K562 (cell line): Measurements from ENCODE around the gene PRKCG. TPM values are rescaled to one million over a fixed set of nuclear protein-coding genes. Genes with fewer than 3 reads are reported as not detected.

ENCODE experiments used
- ATAC-seq: fragments of 200-7000 bp; cut with Tn5 transposase; 3 replicates; pipeline ENCODE4 v1.9.1; 2020; ENCODE audit warnings: moderate library complexity
- BruUV-seq: library from RNA; stranded (reverse); fragments of 400-500 nt; replicated peaks from 2 replicates; lab custom pipeline; 2021; lab: Mats Ljungman, UMichigan
- CTCF ChIA-PET: fragments of 300-600 bp; formaldehyde crosslinking; extraction: SDS; loops from one replicate; lab custom pipeline; 2021; ENCODE audit warnings: low intra/inter-chr PET ratio; lab: Yijun Ruan, JAX
- POLR2A ChIA-PET: fragments of 300-600, 350-650 bp; sonication (Branson Sonifier 250); formaldehyde crosslinking; extraction: SDS; loops from one replicate; lab custom pipeline; 2021; ENCODE audit warnings: antibody characterized with exemption, inconsistent platforms; lab: Yijun Ruan, JAX
- DNase-seq, 4 experiments: peaks; one replicate each; pipeline versions ENCODE4 v3.0.0 to v3.0.0-alpha.2; 2011 to 2018; ENCODE audit warnings: low spot score in 3 of 4, mixed read lengths in 3 of 4; ENCODE audit errors: extremely low read depth in 1 of 4
- FAIRE-seq: peaks from 2 replicates; lab custom pipeline; 2011; peaks lifted over from hg19 to GRCh38; lab: Jason Lieb, UNC
- H2AFZ ChIP-seq: 2 replicates; pipeline ENCODE4 v1.6.0; 2011; ENCODE audit warnings: low read depth, low read length, control low read depth, inconsistent platforms
- H3K27ac ChIP-seq: fragments of 200-600 bp; 3 replicates; pipeline ENCODE4 v1.8.0; 2011; ENCODE audit warnings: low read depth, mild to moderate bottlenecking, control low read depth, inconsistent platforms, low read length, moderate library complexity, mixed read lengths; ENCODE audit errors: extremely low read depth
- H3K27me3 ChIP-seq, 2 experiments: fragments of 300-600 bp in 1 of 2; 2 replicates in 1 of 2; 3 replicates in 1 of 2; pipeline versions ENCODE4 v1.6.0 to v1.8.0; 2011; ENCODE audit warnings: inconsistent platforms in 2 of 2, low read length in 2 of 2, mild to moderate bottlenecking in 1 of 2, mixed read lengths in 1 of 2, moderate library complexity in 1 of 2; ENCODE audit not compliant: control insufficient read depth in 2 of 2, insufficient read depth in 2 of 2
- H3K36me3 ChIP-seq: fragments of 300-600 bp; 3 replicates; pipeline ENCODE4 v1.8.0; 2011; ENCODE audit warnings: mild to moderate bottlenecking, low read length, inconsistent platforms; ENCODE audit not compliant: control insufficient read depth, insufficient read depth
- H3K4me1 ChIP-seq, 2 experiments: fragments of 200-600 bp in 1 of 2; replicated peaks in 1 of 2; 2 replicates in 1 of 2; 3 replicates in 1 of 2; pipeline versions ENCODE4 v1.5.1 to v1.8.0; 2011; ENCODE audit warnings: inconsistent platforms in 2 of 2, low read length in 2 of 2, mild to moderate bottlenecking in 1 of 2, mixed read lengths in 1 of 2, moderate library complexity in 1 of 2; ENCODE audit not compliant: control insufficient read depth in 2 of 2, insufficient read depth in 2 of 2
- H3K4me2 ChIP-seq: 2 replicates; pipeline ENCODE4 v1.6.1; 2011; ENCODE audit warnings: low read length, control low read depth, inconsistent platforms, mixed read lengths; ENCODE audit not compliant: insufficient read depth
- H3K4me3 ChIP-seq: fragments of 200-600 bp; sonication (generic), shearing (Covaris generic); 2 replicates; pipeline ENCODE4 v1.5.1; 2016; ENCODE audit warnings: control low read depth, inconsistent platforms
- H3K79me2 ChIP-seq: fragments of 200-600 bp; 3 replicates; pipeline ENCODE4 v1.8.0; 2011; ENCODE audit warnings: low read length, inconsistent platforms; ENCODE audit not compliant: control insufficient read depth, insufficient read depth
- H3K9ac ChIP-seq, 2 experiments: 2 replicates each; pipeline versions ENCODE4 v1.6.0 to v1.6.1; 2011; ENCODE audit warnings: low read depth in 2 of 2, low read length in 2 of 2, control low read depth in 1 of 2, inconsistent platforms in 1 of 2, mild to moderate bottlenecking in 1 of 2, mixed read lengths in 1 of 2; ENCODE audit not compliant: insufficient read depth in 1 of 2
- H3K9me1 ChIP-seq: one replicate; pipeline ENCODE4 v1.6.0; 2011; ENCODE audit warnings: inconsistent platforms, mild to moderate bottlenecking, low read length, moderate library complexity; ENCODE audit not compliant: control insufficient read depth, insufficient read depth
- H3K9me3 ChIP-seq: replicated peaks from 2 replicates; pipeline ENCODE4 v1.5.1; 2011; ENCODE audit warnings: low read depth, low read length, inconsistent platforms; ENCODE audit not compliant: control insufficient read depth, insufficient read depth
- H4K20me1 ChIP-seq: replicated peaks from 2 replicates; pipeline ENCODE4 v1.6.1; 2011; ENCODE audit warnings: low read length, inconsistent platforms, mixed read lengths; ENCODE audit not compliant: control insufficient read depth, insufficient read depth
- CBFA2T3 ChIP-seq: fragments of 450-650 bp; IDR thresholded peaks from 2 replicates; pipeline ENCODE4 v1.6.1; 2017
- E2F6 ChIP-seq, 2 experiments: IDR thresholded peaks; 2 replicates each; pipeline ENCODE4 v1.6.1; 2011; ENCODE audit warnings: borderline replicate concordance in 1 of 2, control low read depth in 1 of 2, low read depth in 1 of 2, low read length in 1 of 2, mild to moderate bottlenecking in 1 of 2, mixed read lengths in 1 of 2, moderate library complexity in 1 of 2; ENCODE audit not compliant: insufficient read depth in 1 of 2, insufficient read length in 1 of 2, poor library complexity in 1 of 2, severe bottlenecking in 1 of 2; ENCODE audit errors: extremely low read depth in 1 of 2
- RBFOX2 ChIP-seq: fragments of 200-400 bp; formaldehyde crosslinking; IDR thresholded peaks from 2 replicates; pipeline ENCODE4 v1.6.1; 2017; ENCODE audit warnings: low read depth, mild to moderate bottlenecking, low read length, moderate library complexity
- SP2 ChIP-seq: IDR thresholded peaks from 2 replicates; pipeline ENCODE4 v1.6.1; 2011; ENCODE audit warnings: mild to moderate bottlenecking, low read depth, low read length, moderate library complexity; ENCODE audit not compliant: poor library complexity, severe bottlenecking; ENCODE audit errors: extremely low read depth
- XRCC5 ChIP-seq: fragments of 200-400 bp; formaldehyde crosslinking; IDR thresholded peaks from 2 replicates; pipeline ENCODE4 v1.6.1; 2017; ENCODE audit warnings: low read depth, mild to moderate bottlenecking, low read length
- ZBTB2 ChIP-seq: fragments of 450-650 bp; IDR thresholded peaks from 2 replicates; pipeline ENCODE4 v1.6.1; 2016; ENCODE audit warnings: antibody characterized with exemption
- ZNF24 ChIP-seq: fragments of 450-650 bp; IDR thresholded peaks from 2 replicates; pipeline ENCODE4 v1.6.1; 2016
- WGBS: fragments of 100-300 bp; shearing (Covaris generic); methylation state at CpG from one replicate; pipeline ENCODE4 v1.1.6; 2016; ENCODE audit warnings: low coverage, mixed read lengths; ENCODE audit not compliant: insufficient coverage; ENCODE audit errors: missing lambda C conversion rate; 5-methylcytosine and 5-hydroxymethylcytosine counted together
- in situ Hi-C: fragments of 300-500 bp; cut with MboI; formaldehyde crosslinking; loops from 4 replicates; pipeline ENCODE4 v1.15.0; 2018; ENCODE audit warnings: inconsistent platforms, mixed read lengths
- intact Hi-C: fragments of 100-400 bp; cut with micrococcal nuclease; formaldehyde crosslinking; loops from 2 replicates; pipeline ENCODE4 v1.14.2; 2022
- polyA plus RNA-seq, 8 experiments: library from polyadenylated mRNA; depleted of rRNA in 4 of 8; stranded (reverse) in 5 of 8; unstranded in 3 of 8; fragments of >200 nt; fragmentation: Nextera tagmentation in 2 of 8; fragmentation: Illumina TruSeq in 1 of 8; extraction: Ambion mirVana in 2 of 8; extraction: Trizol in 1 of 8; gene quantifications; 2 replicates each; pipeline versions ENCODE4 v1.2.1 to v1.2.3, GENCODE V29; 2011 to 2014; ENCODE audit warnings: inconsistent platforms in 1 of 8, missing spikeins in 1 of 8
- total RNA-seq, 7 experiments: library from RNA; depleted of rRNA in 6 of 7; stranded (reverse); fragments of >200 nt in 6 of 7; fragmentation: Illumina TruSeq in 2 of 7; extraction: Trizol in 2 of 7; gene quantifications; 2 replicates each; pipeline versions ENCODE4 v1.2.1 to v1.2.3, GENCODE V29; 2011 to 2021; ENCODE audit warnings: low replicate concordance in 1 of 7

Gene PRKCG
- total and polyA plus RNA-seq, 9 of the 15 experiments (the other 6 are each of a cell fraction or from before 2014, with no cell fraction given), result not detected

GRCh38 chr19:53882391-53883050, 524 bp downstream of the PRKCG start:
- no peak for ATAC-seq
- no peaks in the 10 kb centered on the region for H3K9me3 ChIP-seq
- H3K9ac ChIP-seq, result 0 out of 4 replicates have a peak overlapping the region, but pooled peaks of 1 of the 2 experiments have one; percentile 73
- H3K4me1 ChIP-seq, result peaks cover 0 to 36% of the 10 kb centered on the region in 2 experiments; a peak in 3 of 5 replicates
- H3K9me1 ChIP-seq, result no peaks in the 10 kb centered on the region
- BruUV-seq, result no TSS peak
- POLR2A ChIA-PET, result no interaction called here
- H3K27me3 ChIP-seq, result peaks cover 15 to 17% of the 10 kb centered on the region in 2 experiments; a peak in 4 of 5 replicates
- in situ Hi-C loops (no loop called here), intact Hi-C loops (no loop called here)
- no peak overlapping the region for H3K27ac ChIP-seq
- H3K4me2 ChIP-seq, result no peak overlapping the region
- WGBS, result 33% methylated on average over 7 of the region's 18 CpGs
- H4K20me1 ChIP-seq, result no peaks in the 10 kb centered on the region
- H3K79me2 ChIP-seq, result no peaks in the 10 kb centered on the region
- H3K36me3 ChIP-seq, result no peaks in the 10 kb centered on the region
- H3K4me3 ChIP-seq, result peak overlapping the region; percentile 34
- TF ChIP-seq E2F6 (IDR thresholded peaks at IDR 0.05; ENCODE audit: borderline replicate concordance in 1 of 2, extremely low read depth in 1 of 2, insufficient read depth in 1 of 2, insufficient read length in 1 of 2, low read depth in 1 of 2, low read length in 1 of 2, poor library complexity in 1 of 2, severe bottlenecking in 1 of 2) (no peak), ZNF24 (no peak), XRCC5 (no peak), CBFA2T3 (no peak), SP2 (no peak), RBFOX2 (0 out of 2 replicates have a peak, but pooled peaks have one; percentile 1), ZBTB2 (no peak)
- TF ChIP-seq, all 486 proteins: peak for 1
- CTCF ChIA-PET, result interaction anchor here (1.6 kb wide), 1 partner anchor 40 kb away, joined by 7 read pairs; no protein-coding TSS in a partner anchor
- no peak for FAIRE-seq
- H2AFZ ChIP-seq, result peak overlapping the region; percentile 38
- no peak for DNase-seq
